GM21423 (cell line): Measurements from ENCODE around the gene LASP1NB.
"Not testable (repeated sequence)": the region's sequence is repeated elsewhere in the genome, so short reads cannot be mapped to it uniquely, and the experiment has no call there.

Source experiments
- ATAC-seq: cut with Tn5 transposase; IDR thresholded peaks from one replicate; pipeline ENCODE4 v1.9.1; 2021; ENCODE audit warnings: mild to moderate bottlenecking, moderate library complexity; ENCODE audit not compliant: unreplicated experiment

LASP1NB gene

DNA sequence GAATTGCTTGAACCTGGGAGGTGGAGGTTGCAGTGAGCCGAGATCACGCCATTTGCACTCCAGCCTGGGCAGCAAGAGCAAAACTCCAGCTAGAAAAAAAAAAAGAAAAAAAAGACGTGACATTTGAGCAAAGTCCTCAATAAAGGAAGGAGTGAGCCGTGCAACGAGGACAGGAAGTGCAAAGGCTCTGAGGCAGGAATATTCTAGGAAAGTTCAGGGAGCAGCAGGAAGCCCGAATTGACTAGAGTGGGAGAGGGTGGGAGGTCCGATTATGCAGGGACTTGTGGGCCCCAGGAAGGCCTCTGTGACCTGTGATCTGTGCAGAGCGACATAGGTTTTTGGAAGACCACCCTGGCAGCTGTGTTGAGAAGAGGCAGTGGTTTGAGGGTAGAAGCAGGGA is 8.6 kb upstream of the LASP1NB start:
- no peak for ATAC-seq

DNA sequence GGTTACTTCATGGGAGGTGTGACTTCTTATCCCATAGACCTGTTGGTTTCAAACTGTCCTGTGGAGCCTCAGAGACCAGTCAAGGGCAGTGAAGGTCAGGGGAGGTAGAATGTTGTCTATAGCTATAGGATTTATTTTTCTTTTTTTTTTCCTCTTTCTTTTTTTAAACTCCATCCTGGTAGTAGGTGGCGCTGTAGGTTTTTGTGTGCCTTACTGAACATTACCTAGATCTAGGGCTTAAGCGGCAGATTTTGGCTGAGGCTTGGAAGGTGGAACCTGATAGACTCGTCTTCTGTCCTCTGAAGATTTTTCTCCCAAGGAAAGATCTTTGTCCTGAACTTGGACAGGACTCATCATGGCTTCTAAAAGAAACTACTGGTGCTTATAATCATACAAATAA is 8.2 kb upstream of the LASP1NB start:
- ATAC-seq, result no peak

DNA sequence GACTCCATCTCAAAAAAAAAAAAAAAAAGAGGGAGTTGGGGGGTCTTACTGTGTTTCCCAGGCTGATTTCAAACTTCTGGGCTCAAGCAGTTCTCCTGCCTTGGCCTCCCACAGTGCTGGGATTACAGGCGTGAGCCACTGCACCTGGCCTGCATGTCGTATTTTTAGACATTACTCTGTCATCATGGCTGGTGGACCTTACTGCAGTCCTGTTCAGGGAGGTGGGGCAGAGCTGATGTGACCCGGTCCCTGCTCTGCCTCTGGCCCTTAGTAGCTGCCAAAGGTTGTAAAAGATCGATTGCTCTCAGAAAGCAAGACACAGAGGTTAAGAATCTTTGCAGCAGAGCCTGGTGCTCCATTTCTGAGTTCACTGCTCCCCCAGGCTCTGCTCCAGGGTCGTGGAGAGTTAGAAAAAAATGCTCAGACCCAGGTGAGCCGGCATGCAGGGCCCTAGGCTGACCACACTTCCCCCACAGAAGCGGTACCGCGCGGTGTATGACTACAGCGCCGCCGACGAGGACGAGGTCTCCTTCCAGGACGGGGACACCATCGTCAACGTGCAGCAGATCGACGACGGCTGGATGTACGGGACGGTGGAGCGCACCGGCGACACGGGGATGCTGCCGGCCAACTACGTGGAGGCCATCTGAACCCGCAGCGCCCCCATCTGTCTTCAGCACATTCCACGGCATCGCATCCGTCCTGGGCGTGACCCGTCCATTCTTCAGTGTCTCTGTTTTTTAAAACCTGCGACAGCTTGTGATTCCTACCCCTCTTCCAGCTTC is 7.1 kb upstream of the LASP1NB start:
- ATAC-seq, result no peak

DNA sequence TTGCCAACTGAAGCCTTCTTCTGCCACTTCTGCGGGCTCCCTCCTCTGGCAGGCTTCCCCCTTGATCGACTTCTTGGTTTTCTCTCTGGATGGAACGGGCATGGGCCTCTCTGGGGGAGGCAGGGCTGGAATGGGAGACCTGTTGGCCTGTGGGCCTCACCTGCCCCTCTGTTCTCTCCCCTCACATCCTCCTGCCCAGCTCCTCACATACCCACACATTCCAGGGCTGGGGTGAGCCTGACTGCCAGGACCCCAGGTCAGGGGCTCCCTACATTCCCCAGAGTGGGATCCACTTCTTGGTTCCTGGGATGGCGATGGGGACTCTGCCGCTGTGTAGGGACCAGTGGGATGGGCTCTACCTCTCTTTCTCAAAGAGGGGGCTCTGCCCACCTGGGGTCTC is 6.5 kb upstream of the LASP1NB start:
- no peak for ATAC-seq

DNA sequence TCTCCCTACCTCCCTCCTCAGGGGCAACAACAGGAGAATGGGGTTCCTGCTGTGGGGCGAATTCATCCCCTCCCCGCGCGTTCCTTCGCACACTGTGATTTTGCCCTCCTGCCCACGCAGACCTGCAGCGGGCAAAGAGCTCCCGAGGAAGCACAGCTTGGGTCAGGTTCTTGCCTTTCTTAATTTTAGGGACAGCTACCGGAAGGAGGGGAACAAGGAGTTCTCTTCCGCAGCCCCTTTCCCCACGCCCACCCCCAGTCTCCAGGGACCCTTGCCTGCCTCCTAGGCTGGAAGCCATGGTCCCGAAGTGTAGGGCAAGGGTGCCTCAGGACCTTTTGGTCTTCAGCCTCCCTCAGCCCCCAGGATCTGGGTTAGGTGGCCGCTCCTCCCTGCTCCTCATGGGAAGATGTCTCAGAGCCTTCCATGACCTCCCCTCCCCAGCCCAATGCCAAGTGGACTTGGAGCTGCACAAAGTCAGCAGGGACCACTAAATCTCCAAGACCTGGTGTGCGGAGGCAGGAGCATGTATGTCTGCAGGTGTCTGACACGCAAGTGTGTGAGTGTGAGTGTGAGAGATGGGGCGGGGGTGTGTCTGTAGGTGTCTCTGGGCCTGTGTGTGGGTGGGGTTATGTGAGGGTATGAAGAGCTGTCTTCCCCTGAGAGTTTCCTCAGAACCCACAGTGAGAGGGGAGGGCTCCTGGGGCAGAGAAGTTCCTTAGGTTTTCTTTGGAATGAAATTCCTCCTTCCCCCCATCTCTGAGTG is 5.9 kb upstream of the LASP1NB start:
- no peak for ATAC-seq

DNA sequence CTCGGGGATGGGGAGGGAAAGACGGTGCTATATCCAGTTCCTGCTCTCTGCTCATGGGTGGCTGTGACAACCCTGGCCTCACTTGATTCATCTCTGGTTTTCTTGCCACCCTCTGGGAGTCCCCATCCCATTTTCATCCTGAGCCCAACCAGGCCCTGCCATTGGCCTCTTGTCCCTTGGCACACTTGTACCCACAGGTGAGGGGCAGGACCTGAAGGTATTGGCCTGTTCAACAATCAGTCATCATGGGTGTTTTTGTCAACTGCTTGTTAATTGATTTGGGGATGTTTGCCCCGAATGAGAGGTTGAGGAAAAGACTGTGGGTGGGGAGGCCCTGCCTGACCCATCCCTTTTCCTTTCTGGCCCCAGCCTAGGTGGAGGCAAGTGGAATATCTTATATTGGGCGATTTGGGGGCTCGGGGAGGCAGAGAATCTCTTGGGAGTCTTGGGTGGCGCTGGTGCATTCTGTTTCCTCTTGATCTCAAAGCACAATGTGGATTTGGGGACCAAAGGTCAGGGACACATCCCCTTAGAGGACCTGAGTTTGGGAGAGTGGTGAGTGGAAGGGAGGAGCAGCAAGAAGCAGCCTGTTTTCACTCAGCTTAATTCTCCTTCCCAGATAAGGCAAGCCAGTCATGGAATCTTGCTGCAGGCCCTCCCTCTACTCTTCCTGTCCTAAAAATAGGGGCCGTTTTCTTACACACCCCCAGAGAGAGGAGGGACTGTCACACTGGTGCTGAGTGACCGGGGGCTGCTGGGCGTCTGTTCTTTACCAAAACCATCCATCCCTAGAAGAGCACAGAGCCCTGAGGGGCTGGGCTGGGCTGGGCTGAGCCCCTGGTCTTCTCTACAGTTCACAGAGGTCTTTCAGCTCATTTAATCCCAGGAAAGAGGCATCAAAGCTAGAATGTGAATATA is 4.8 kb upstream of the LASP1NB start:
- ATAC-seq, result no peak

DNA sequence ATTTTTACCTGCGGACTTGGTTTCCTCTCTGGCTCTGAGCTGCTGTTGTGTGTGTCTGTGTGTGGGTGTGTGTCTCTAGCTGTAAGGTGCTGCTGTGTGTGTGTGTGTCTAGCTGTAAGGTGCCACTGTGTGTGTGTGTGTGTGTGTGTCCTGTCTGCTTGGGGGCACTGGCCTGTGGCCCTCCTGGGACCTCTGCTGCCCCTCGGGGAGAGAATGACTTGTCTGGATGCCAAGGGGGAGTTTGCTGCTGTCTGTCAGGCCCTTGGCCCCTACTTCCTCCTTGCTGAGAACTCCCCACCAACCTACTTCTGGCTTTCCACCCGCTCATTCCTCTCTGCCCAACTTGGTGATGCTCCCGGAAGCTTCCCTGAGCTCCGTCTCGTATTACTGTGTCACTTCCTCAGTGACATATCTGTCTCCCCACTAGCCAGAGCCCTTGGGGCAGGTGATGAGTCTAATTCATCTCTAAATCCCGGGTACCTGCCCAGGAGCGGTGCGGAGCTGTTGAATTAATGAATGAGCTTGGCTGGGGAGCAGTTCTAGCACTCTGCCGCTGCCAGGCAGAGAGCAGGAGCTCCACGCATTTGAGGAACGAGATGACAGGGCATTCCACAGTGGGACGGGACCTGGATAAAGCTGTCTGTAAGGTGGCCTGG is 3.5 kb upstream of the LASP1NB start:
- no peak for ATAC-seq

DNA sequence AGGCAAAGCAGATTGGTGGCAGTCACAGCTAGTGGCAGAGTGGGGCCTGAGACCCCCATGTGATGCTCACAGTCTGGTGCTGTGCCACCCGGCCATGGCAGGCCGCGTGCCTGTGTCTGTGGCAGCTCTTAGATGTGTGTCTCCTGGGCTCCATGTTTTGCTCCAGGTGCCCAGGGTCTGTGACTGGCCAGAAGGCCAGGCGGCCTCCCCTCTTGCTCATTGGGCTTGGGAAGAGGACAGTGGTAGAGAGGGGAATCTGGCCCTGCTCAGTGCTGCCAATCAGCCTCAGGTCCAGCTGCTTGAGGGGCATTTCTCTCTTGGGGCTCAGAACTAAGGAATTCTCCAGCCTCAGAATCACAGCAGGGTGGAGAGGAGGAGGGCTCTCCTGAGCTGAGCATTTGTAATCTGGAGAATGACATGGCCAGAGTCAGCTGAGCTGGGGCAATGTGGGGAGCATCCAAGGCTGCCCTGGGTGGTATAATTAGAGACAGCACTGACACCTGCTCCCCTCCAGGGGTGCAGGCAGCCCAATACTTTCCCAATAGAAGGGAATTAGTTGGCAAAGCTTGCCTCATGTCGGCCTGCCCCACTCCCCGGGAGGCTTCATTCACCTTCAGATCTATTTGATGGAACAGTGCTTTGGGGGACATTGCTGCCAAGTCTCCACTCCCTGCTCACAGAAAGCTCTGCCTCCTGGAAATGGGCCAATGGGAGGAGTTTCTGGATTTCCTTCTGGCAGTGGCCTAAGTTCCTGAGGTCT is 2.7 kb upstream of the LASP1NB start:
- no peak for ATAC-seq

DNA sequence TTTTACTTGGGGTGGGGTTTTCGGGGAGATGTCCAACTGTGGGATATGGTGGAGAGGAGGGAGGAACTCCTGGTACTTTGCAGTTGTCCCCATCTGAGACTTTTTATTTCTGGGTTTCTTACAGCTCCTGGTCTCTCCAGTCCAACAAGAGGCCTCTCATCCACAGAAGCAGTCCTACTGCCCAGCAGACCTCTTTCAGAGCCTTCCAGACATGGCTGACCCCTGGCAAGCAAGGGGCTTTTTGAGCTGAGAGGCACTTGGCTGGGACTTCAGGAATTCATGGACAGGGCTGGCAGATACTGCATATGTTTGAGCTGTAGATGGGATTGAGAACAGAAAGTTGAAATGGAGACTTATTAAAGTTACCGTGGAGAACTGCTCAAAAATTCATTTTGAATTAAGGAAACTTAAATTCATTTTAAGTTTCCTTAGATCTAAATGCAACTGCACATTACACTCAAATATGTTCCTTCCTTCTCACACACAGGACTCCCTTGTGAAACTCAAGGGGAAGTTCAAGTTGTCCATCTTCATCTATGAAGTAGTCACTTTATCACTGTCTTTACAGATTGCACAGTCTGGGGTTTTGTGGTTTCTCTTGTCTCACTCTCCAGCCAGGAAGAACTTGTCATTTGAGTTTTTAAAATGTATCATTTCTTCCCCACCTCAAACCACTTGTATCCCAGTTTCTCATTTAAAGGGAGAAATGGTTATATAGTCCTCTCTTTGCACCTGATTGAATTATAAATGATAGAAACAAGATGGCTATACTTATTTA is 1.1 kb downstream of the LASP1NB start:
- no peak for ATAC-seq

DNA sequence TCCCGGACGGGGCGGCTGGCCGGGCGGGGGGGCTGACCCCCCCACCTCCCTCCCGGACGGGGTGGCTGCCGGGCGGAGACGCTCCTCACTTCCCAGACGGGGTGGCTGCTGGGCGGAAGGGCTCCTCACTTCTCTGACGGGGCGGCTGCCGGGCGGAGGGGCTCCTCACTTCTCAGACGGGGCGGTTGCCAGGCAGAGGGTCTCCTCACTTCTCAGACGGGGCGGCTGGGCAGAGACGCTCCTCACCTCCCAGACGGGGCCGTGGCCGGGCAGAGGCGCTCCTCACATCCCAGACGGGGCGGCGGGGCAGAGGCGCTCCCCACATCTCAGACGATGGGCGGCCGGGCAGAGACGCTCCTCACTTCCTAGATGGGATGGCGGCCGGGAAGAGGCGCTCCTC is 5.4 kb downstream of the LASP1NB start:
- not testable (repeated sequence) for ATAC-seq

DNA sequence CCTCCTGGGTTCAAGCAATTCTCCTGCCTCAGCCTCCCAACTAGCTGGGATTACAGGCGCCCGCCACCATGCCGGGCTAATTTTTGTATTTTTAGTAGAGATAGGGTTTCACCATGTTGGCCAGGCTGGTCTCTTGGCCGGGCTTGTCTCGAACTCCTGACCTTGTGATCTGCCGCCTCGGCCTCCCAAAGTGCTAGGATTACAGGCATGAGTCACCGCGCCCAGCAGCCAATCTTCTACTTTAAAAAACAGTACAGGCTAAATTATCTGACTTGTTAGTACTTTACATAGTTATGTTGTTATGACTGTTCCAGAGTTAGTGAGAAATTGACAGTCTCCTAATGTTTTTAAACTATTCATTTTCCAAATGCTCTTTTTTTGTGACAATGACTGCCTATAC is 8.5 kb downstream of the LASP1NB start:
- ATAC-seq, result not testable (repeated sequence)

DNA sequence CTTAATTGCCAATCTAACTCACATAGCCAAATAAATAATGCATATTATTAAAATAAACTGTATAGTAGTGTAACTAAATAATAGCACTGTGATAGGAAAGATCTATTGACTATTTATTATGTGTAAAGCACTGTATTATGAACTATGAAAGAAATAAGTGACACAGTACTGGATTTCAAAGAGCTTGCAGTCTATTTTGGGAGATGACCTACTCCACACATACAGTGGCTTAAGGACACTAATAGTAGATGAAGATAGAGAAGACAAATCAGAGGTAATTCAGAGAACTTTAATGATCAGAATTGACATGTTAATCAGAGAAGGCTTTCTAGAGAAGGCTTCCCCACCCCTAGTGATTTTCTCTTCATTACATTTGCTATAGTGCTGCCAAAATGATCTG is 14.6 kb downstream of the LASP1NB start:
- ATAC-seq, result no peak

DNA sequence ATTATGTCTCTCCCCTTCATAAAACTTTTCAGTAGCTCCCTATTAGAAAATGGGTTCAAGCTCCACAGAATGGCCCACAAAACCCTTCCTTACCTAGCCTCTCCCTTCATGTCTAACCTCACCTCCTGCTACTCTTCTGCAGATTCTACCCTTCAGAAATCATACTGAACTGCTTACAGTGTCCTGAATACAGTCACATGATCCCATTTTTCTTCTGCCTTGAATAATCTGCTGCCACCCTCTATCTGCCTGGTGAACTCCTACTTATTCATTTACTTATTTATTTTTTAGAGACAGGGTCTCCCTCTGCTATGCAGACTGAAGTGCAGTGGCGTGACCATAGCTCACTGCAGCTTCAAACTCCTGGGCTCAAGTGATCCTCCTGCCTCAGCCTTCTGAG is 15.0 kb downstream of the LASP1NB start:
- ATAC-seq, result no peak

DNA sequence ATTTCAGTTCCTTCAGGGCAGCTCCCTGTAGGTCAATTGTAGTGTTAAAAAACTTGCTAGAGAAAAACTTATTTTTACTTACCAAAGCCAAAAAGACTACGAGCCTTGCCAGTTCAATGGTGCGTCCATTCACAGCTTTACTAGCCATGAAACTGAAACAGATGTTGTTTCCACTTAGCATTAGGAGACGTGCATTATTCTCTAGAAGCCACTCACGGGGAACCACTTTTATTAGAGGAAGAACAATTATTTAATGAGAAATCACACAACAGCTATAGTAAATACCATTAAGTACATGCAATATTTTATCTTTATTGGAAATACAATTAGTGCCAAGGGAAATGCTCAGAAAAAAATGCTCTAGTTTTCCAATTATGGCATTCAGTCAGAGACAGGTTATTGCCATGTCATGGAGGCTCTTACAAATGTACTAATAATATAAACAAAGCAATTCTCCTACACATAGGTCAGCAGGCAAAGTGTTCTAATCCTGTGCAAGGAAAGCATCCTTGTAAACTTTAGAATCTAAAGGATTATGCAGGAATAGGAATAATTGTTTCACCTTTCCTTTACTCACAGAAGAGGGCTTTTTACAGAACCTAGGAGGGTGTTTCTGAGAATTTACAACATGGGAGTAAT is 17.4 kb downstream of the LASP1NB start:
- ATAC-seq, result no peak

DNA sequence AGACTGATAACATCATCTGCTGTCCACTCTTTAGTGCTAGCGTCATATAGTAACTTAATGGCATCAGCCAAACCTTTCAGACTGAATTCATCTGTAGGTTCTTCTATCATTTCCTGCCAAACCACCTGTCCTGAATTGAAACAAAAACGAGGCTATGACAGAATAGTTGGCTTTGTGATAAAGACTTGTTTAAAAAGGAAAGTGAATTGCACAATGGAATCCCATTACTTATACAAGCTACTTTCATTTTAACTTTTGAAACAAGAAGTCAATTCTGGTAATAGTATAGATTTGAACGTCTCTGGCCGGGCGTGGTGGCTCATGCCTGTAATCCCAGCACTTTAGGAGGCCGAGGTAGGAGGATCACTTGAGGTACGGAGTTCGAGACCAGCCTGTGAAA is 18.2 kb downstream of the LASP1NB start:
- no peak for ATAC-seq

DNA sequence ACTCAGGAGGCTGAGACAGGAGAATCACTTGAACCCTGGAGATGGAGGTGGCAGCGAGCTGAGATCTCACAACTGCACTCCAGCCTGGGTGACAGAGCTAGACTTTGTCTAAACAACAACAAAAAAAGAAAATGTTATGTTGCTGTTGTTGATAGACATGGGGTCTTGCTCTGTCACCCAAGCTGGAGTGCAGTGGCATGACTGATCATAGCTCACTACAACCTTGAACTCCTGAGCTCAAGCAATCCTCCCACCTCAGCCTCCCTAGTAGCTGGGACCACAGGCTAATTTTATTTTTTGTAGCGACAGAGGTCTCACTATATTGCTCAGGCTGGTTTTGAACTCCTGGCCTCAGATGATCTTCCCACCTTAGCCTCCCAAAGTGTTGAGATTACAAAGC is 21.8 kb downstream of the LASP1NB start:
- ATAC-seq, result no peak

DNA sequence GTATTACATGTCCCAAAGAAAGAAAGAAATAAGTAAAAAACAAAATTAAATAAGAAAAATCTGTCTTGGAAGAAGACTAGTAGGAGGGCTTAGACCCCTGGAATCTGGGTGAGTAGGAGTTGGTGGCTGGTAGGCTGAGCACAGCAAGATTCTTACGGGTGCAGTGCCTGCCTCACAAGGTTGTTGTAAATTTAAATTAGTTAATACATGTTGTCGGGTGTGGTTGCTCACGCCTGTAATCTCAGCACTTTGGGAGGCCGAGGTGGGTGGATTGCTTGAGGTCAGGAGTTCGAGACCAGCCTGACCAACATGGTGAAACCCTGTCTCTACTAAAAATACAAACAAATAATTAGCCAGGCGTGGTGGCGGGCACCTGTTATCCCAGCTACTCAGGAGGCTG is 28.4 kb downstream of the LASP1NB start:
- ATAC-seq, result not testable (repeated sequence)

DNA sequence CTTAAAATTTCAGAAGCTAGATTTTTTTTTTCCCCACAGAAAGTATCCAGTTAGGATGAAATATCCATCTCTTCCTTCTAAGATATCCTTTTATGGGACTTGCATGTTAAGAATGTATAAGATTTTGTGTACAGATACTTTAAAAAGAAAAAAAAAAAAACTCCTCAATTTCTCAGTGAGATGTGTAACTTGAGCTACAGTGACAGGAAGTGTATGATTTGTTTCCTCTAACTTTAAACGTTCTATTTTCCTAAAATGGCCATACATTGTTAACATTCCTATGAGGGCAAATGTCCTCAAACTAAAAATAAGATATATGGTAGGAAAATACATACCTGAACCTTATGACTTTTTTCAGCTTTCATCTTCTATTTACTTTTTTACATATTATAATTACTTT is 32.9 kb downstream of the LASP1NB start:
- no peak for ATAC-seq

DNA sequence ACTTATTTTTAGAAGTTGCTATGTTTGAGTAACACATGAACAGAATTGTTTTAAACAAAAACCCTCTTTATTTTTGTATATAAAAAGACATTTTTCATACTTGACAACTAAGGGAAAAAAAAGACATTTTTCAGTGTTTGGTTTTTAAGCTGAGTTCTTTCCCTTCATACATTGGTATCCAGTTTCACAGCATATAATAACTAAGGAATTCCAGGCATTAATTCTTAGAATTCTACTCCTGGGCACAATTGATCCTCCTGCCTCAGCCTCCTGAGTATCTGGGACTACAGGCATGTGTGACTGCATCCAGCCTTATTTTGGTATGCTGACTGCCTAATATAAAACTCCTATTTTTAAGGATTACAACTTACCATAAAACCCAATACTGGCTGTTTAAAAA is 33.3 kb downstream of the LASP1NB start:
- no peak for ATAC-seq
